ENCODE results near the gene ZC2HC1B.

- TF ChIP-seq CTCF (IDR thresholded peaks at IDR 0.05; ENCODE audit: insufficient read depth, low read depth, low read length), result no peak
- TF ChIP-seq EZH2 (IDR thresholded peaks at IDR 0.05; ENCODE audit: insufficient read depth, low read length), result no peak
Measured at GRCh38 chr6:143928853-143929252, 64.6 kb downstream of the ZC2HC1B start.
